Hepatocyte (in vitro differentiated cells): ENCODE results near the gene SKIL.

Source experiments
- CTCF ChIP-seq: fragments of 200-600 bp; sonication (generic); IDR thresholded peaks from 2 replicates; pipeline ENCODE4 v1.5.1; 2016; ENCODE audit warnings: antibody characterized with exemption, mild to moderate bottlenecking; ENCODE audit not compliant: poor library complexity
- EZH2 ChIP-seq: fragments of 200-600 bp; sonication (generic); IDR thresholded peaks from 2 replicates; pipeline ENCODE4 v1.6.1; 2016; ENCODE audit warnings: antibody characterized with exemption, mild to moderate bottlenecking, borderline replicate concordance
- EZH2phosphoT487 ChIP-seq: fragments of 200-600 bp; sonication (generic); IDR thresholded peaks from one replicate; pipeline ENCODE4 v1.6.1; 2018; ENCODE audit warnings: antibody characterized with exemption, mild to moderate bottlenecking, low read depth, moderate library complexity; ENCODE audit not compliant: unreplicated experiment, severe bottlenecking

- no peak for TF ChIP-seq CTCF
- no peak for TF ChIP-seq EZH2
- TF ChIP-seq EZH2phosphoT487: no peak
Observed at GRCh38 chr3:170417090-170417489, 59.6 kb downstream of the SKIL start.
